Activated CD4-positive, alpha-beta T cell treated with anti-CD3 and anti-CD28 coated beads, Interleukin-10, Interleukin-2, amounts not matched to agents 100 ng/mL and 50 ng/mL, durations not matched to agents 16 hours and 8 hours (primary cell): Measurements from ENCODE around the gene PSORS1C1.
"Not testable (repeated sequence)": the region's sequence is repeated elsewhere in the genome, so short reads cannot be mapped to it uniquely, and the experiment has no call there.

Experiments used
- DNase-seq: peaks from one replicate; pipeline ENCODE4 v3.0.0-alpha.2; 2020

The PSORS1C1 gene, protein sequence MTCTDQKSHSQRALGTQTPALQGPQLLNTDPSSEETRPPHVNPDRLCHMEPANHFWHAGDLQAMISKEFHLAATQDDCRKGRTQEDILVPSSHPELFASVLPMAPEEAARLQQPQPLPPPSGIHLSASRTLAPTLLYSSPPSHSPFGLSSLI

DNA sequence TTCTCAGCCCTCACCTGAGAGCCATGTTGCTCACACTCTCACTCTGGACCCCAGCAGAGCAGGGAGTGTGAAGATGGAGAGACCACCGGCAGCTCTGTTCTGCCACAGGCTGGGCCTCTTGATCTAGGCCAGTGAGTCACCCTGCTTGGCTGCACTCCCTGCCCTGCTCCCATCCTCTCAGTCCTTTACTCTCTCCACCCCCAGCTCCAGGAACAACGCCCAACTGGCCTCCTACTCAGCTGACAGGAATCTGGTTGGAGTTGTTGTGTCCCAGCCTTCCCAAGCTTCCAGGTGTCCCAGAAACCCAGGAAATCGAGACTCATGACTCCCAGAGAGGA, at the start of gene PSORS1C1:
Gene PSORS1C1 (plus strand): TSS at position 260 of the 338 bp plus-strand sequence. CDS start 14,833 bp downstream, outside the sequence.
- DNase-seq, result no peak

DNA sequence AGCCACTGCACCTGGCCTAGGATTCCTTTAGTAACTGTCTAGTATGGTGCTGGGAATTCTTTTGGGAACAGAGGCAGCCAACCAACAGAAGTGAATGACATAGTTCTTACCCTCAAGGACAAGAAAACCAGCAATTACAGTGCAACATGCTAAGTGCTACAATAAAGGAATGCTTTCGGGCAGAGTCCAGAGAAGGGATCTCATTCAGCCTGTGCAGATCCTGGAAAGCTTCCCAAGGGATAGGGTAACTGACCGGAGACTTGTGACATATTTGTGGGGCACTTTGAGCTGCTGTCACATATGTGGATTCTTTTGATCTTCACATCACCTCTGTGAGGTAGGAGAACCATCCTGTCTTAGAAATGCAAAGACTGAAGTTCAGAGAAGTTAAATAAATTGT, 49.0 kb upstream of the PSORS1C1 start:
- DNase-seq, result no peak

DNA sequence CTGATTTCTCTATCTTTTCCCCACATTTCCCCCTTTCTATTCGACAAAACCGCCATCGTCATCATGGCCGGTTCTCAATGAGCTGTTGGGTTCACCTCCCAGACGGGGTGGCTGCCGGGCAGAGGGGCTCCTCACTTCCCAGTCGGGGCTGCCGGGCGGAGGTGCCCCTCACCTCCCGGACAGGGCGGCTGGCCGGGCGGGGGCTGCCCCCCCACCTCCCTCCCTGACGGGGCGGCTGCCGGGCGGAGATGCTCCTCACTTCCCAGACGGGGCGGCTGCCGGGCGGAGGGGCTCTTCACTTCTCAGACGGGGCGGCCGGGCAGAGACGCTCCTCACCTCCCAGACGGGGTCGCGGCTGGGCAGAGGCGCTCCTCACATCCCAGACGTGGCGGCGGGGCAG, 47.6 kb upstream of the PSORS1C1 start:
- not testable (repeated sequence) for DNase-seq

DNA sequence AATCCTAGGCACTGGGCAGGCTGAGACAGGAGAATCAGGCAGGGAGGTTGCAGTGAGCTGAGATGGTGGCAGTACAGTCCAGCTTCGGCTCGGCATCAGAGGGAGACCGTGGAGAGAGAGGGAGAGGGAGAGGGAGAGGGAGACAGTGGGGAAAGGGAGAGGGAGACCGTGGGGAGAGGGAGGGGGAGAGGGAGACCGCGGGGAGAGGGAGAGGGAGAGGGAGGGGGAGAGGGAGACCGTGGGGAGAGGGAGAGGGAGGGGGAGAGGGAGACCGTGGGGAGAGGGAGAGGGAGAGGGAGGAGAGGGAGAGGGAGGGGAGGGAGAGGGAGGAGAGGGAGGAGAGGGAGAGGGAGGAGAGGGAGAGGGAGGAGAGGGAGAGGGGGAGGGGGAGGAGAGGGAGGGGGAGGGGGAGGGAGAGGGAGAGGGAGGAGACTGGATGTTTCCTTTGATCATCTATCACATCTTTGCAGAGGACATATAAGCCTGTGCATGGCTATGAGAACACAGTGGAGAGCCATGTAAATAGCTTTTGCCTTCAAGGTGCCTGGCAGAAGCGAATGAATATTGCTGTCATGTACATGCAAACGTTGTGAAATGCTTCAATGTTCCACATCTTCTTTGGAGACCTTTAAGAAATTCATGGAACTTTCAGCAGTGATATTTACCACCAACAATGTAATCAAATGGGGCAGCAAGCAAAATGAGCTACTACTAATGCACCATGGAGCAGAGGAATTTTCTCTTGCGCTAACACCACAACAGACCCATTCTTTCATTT, 46.5 kb upstream of the PSORS1C1 start:
- DNase-seq, result not testable (repeated sequence)

DNA sequence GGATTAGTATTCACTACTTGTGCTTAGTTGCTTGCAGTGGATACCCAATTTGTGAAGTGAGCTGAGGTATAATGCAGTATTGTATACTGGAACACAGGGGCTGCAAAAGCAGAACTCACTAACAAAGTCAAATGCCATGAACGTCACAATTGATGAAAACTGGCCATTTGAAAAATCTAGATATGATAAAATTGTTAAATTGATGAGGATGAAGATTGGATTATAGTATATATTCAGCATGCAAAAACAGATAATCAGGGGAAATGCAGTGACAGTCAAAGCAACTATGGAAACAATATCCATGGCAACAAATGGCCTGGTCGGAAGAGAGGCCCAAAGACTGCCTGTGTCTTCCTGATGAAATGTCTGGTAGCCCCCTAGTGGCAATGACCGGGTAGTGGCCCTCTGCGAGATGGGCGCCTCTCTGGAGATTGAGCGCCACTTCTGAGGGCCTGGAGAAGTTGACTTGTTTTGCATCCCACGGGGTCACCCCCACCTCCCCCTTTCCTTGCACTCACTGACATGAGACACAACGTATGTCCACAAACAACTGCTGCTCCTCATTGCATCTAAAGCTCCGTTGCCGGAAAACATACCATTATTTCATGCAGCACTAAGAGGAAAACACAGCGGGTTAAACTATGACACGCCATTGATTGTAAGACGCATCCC, 45.8 kb upstream of the PSORS1C1 start:
- DNase-seq, result peak; percentile 81

DNA sequence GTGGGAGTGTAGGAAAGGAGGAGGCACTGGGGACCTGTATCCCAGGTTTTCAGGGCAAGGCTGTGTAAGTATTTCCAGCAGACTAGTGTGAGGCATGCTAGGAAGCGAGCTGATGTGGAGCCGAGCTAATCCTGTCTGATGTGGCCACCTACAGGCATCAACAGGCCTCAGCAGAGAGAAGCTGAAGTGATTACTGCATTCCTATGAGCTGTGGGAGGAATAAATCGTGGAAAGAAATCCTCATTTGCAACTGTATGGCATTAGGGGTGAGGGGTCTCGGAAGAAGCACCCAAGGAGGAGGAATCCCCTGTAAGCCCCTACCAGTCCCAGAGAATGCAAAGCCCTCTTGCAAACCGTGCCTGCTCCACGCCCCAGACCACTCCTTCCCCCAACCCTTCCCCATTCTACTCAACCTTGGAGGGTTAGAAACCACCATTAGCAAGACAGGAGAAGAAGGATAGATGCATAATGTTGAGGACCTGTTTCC, 43.8 kb upstream of the PSORS1C1 start:
- no peak for DNase-seq

DNA sequence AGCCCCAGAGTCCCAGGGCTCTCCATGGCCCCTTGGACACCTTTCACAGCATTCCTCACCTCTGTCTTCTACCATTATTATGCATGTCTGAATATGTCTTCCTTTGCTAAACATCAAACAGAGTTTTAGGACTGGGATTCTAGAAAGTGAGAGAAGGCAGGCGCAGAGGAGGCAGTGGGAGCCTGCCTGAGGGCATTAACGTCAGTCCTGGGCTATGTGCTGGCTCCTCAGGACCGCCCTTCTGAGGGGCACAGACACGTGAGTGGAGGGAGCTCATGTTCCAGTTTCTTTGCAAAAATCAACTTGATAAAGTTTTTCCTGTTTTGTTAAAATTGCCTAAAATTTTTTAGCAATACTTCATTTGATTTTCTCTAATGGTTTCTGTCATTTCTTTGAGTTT, 40.2 kb upstream of the PSORS1C1 start:
- DNase-seq, result no peak

DNA sequence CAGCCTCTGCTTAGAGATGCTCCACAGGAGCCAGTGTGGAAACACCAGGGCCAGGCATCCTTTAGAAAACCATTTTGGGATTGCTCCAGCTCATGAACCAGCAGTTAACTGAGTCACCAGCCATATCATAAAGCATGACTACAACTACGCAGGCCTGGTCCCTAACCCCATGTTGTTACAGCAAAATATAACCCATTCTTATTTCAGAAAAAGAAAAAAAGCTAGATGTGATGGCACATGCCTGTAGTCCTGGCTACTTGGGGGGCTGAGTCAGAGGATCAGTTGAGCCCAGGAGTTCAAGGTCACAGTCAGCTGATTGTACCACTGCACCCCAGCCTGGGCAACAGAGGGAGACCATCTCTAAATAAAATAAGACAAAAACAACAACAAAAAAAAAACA, 39.1 kb upstream of the PSORS1C1 start:
- no peak for DNase-seq

DNA sequence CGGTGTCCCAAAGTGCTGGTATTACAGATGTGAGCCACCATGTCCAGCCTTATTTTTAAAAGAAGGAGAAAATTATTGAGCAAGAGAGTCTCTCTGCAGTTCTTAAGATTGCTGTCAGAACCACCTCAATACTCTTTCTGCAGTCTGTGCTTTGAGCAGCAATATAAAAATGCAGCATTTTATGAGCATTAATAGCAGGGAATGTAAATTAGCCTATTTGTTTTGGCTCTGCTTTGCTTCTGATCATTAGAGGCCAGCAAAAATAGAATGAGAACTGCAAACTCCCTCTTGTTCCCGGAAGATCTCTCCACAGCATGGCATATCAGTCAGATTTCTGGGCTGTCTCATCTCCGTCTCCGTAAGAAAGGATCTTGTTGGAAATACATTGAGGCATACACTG, 38.0 kb upstream of the PSORS1C1 start:
- DNase-seq, result no peak

DNA sequence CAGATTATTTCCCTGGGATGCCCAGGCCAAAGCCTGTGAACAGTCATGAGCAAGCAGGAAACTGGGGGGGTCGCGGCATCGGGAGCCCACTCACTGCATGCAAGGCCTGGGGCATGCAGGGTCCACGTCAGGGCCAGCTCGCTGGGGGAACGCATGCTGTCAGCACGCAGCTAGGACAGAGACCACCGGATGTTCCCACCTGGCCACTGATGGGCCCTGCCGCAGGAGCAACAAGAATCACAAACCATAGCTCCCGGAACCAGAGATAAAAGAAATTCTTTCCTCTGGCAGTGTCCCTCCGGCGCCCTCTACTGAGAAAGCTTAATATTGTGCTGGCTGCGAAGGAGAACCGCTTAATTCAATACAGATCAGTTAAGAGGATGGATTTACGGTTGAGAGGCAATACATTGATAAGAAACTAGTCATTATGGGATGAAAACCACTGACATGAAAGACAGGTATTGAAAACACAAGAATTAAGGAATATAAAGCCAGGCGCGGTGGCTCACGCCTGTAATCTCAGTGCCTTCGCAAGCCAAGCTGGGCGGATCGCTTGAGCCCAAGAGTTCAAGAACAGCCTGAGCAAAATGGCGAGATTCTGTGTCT, 34.8 kb upstream of the PSORS1C1 start:
- peak; percentile 76 for DNase-seq

DNA sequence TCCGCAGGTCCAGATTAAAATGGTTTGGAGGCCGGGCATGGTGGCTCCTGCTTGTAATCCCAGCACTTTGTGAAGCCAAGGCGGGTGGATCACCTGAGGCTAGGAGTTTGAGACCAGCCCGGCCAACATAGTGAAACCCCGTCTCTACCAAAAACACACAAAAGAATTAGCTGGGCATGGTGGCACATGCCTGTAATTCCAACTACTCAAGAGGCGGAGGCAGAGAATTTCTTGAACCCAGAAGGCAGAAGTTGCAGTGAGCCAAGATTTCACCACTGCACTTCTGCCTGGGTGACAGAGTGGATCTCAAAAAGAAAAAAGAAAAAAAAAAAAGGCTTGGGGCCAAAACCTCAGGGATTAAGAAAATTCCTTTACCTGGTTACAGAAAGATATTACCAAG, 32.7 kb upstream of the PSORS1C1 start:
- DNase-seq, result no peak

DNA sequence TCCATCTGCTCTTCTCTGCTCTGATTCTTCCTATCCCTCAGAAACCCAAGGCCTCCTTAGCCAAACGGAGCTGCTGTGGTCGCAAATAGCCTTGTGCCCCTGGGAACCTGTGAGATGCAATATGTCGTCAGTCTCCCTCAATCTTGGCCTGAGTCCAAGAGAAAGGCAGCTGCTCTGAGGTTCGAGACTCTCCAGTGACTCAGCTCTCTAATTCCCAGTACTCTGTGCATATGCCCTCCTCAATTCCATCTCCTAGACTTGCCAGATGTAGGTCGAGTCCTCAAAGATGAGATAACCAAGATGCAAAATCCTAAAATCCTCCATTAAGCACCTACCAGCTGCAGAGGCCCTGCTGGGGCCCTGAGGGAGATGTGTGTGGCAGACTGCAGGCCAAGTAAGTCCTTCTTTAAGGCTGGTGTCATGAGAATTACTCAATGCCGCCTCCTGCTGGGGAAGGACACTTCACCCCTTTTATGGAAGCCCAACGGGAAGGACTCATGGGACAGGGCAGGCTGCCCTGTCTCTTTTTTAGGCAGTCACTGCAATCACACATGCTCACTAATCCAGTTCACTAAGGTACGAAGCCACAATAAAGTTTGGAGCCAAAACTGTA, 30.8 kb upstream of the PSORS1C1 start:
- peak; percentile 58 for DNase-seq

DNA sequence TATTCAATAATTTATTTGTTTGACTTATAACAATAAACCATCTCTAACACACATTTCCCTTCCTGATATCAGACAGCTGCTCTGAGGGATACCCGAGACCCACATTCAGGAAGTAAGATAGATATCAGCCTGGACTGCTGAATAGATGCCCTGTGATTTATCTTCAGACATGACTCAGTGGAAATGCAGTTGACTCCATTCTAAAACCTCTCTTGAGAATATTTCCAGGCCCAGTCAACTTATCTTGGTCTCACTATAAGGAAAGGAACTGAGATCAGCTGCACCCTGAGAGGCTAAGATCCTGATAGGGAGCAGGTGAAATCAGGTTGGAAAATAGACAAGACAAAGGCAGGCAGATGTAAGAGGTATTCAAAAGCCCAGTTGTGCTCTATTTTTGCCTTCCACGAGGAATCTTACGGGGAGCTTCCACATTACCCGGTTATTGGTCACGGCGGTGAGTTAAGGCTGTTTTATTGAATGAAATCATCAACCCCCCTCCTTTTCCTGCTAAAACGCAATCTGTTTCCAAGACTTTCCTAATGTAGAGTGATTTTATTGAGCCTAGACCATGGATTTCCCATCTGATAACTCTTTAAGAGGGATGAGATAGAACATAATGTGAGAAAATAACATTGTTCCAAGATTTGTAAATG, 27.7 kb upstream of the PSORS1C1 start:
- no peak for DNase-seq

DNA sequence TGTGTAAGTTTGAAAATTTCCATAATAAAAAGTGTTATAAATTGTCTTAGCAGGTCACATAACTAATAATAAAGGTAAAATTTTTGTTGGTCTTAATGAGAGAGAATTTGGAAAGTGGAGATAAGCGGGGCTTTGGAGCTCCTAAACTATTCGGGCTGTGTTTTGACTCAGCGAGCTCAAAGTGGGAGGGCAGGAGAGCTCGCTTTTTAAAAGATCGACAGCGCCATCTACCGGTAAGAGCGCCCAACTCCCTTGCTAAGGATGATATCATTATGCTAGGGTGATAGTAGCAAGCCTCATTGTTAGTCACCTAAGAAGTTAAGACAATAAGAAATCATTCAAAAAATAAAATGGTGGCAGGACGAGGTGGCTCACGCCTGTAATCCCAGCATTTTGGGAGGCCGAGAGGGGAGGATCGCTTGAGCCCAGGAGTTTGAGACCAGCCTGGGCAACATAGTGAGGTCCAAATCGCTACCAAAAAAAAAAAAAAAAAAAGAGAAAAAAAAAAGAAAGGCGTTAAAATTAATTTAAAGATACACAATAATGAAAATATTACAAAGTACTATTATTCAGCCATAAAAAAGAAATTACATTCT, 27.0 kb upstream of the PSORS1C1 start:
- peak; percentile 89 for DNase-seq

DNA sequence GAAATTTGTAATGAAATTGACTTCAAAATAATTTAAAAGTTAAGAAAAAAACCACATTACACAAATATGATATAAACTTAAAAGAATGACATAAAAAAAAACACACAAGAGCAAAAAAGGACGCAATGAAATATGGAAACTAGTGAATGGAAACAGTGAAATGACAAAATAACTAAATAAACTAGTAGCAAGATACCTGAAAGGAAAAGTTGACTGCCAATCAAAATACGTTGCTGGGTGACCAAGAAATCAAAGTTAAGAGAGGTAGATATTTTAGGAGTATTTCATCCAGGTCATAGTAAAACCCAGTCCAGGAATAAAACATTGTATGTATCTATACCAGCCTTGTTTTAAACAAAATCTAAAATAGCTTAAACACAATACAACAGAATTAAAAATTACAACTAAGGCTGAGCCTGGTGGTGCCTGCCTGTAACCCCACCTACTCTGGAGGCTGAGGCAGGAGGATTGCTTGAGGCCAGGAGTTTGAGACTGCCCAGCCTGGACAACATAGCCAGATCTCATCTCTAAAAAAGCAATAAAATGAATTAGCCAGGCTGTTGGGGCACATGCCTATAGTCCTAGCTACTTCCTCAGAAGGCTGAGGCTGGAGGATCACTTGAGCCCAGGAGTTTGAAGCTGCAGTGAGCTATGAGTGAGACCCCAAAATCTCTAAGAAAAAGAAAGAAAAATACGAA, 24.2 kb upstream of the PSORS1C1 start:
- DNase-seq, result no peak

DNA sequence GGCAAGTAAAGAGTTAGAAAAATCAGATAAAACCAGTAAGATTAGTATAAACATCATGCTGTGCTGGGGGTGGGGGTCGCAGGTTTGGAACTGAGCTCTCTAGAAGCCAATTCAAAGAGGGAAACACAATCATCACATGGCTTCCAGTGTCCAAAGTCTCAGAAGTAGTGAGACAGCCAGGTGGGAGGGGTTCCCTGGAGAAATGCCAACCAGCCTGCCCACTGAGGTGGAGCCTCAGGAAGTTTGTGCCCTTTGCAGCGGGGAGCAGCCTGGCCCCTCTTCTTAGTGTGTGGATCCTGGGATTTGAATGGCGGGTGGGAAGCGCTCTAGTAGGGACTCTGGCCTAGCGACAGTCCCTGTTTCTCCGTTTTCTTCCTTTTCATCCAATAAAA, 23.6 kb upstream of the PSORS1C1 start:
- no peak for DNase-seq

DNA sequence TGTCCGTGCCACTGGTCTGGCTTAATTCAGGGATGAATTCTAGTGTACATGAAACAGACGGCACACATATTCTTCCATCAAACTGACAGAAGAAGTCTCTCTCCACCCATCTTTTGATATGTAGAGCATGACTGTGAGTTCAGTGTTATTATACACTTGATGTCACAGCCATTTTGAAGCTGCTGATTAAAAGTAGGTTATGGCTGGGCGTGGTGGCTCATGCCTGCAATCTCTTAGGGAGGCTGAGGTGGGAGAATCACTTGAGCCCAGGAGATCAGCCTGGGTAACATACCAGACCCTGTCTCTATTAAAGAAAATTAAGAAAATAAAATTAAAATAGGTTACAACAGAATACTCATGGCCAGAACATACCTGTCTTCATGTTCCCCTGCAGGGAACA, 22.9 kb upstream of the PSORS1C1 start:
- DNase-seq, result no peak

DNA sequence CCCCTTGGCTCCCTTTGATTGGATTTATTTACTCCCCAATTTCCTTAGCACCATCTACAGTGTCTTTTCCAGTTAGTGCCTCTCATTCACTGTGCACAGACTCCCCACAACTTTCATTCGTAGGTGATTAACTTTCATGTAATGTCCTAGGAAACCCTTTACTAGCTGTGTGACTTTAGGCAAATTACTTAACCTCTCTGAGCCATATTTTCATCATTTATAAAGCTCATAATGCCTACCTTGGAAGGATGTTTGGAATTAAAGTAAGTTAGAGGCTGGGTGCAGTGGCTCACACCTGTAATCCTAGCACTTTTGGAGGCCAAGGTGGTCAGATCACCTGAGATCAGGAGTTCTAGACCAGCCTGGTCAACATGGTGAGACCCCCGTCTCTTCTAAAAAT, 22.4 kb upstream of the PSORS1C1 start:
- no peak for DNase-seq

DNA sequence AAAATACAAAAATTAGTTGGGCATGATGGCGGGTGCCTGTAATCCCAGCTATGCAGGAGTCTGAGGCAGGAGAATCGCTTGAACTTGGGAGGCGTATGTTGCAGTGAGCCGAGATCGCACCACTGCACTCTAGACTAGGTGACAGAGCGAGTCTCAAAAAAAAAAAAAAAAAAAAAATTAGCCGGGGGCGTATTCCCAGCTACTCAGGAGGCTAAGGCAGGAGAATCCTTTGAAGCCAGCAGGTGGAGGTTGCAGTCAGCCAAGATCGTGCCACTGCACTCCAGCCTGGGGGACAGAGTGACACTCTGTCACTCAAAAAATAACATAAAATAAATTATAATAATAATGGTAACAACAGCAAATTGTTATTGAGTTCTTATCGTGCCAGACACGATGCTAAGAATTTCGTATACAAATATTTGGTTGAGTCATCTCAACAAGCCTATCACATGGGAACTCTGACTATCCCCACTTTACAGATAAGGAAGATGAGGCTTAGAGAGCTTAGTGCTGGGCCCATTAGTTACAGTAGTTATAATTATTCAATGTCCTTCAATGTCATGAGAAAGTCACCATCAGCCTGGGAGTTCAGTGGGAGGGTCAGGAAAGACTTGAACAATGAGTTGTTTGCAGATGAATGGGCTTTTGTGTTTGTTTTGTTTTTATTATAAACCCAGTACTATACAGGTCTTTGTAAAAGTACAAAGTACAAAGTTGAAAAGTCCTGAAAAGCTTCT, 21.7 kb upstream of the PSORS1C1 start:
- no peak for DNase-seq

DNA sequence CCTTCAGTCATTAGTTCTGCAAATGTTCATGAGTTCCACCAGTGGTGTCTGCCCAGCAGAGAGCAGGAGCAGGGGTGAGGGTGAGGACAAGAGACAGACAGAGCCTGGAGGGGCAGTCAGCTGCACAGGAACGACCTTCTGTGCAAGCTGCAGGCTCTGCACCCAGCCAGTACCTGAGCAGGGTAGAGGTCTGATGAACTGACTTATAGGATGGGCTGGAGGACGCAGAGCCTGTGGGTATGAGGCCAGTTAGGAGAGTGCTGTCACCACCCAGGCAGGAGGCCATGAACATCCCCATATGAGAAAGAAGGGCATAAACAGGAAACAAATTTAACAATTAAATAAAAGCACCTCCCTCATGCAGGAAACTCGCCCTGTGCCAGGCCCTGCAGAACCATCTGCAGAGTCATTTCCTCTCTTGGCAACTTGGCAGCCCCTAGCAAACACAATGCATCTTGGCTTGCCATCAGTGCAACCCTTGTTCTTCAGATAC, 20.2 kb upstream of the PSORS1C1 start:
- DNase-seq, result peak; percentile 47

DNA sequence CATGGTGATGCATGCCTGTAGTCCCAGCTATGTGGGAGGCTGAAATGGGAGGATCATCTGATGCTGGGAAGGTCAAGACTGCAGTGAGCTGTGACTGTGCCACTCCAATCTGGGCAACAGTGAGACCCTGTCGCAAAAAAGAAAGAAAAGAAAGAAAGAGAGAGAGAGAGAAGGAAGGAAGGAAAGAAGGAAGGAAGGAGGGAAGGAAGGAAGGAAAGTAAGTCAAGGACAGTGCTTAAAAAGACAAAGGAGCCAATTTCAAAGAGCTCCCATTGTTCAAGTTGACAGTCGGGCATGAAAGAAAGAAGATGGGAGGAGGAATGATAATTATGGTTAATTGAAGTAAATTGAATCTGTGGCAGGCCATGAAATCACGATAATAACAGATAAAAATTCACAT, 18.4 kb upstream of the PSORS1C1 start:
- no peak for DNase-seq
